Putamen (tissue), 1 donor: ENCODE results near the gene ITPK1.
A peak's percentile ranks its signal among the peaks of the same experiment; 100 is the strongest.

ENCODE experiments used
- DNase-seq: peaks from one replicate; pipeline ENCODE4 v3.0.0-alpha.2; 2016; ENCODE audit warnings: low spot score

The ITPK1 gene

GRCh38 chr14:92988786-92989755 lies 126.7 kb downstream of the ITPK1 start:
- DNase-seq: no peak

- DNase-seq: no peak
Measured at GRCh38 chr14:92987713-92988510, 127.8 kb downstream of the ITPK1 start.

GRCh38 chr14:92987148-92987570 lies 128.6 kb downstream of the ITPK1 start:
- DNase-seq: no peak

- peak; percentile 55 for DNase-seq
Measured at GRCh38 chr14:92986254-92987147, 129.2 kb downstream of the ITPK1 start.

- no peak for DNase-seq
Measured at GRCh38 chr14:92985521-92985920, 130.2 kb downstream of the ITPK1 start.

- DNase-seq: no peak
Measured at GRCh38 chr14:92984896-92985295, 130.8 kb downstream of the ITPK1 start.

GRCh38 chr14:92984082-92984788 lies 131.5 kb downstream of the ITPK1 start:
- DNase-seq: no peak

GRCh38 chr14:92982956-92983355 lies 132.8 kb downstream of the ITPK1 start:
- DNase-seq: no peak

- DNase-seq: no peak
Measured at GRCh38 chr14:92981726-92982125, 134.0 kb downstream of the ITPK1 start.

GRCh38 chr14:92980866-92981265 lies 134.9 kb downstream of the ITPK1 start:
- DNase-seq: no peak

GRCh38 chr14:92978229-92979021 lies 137.3 kb downstream of the ITPK1 start:
- DNase-seq: no peak

- no peak for DNase-seq
Measured at GRCh38 chr14:92976268-92976667, 139.5 kb downstream of the ITPK1 start.

GRCh38 chr14:92974541-92975345 lies 141.0 kb downstream of the ITPK1 start:
- DNase-seq: no peak

- DNase-seq: no peak
Measured at GRCh38 chr14:92973798-92974372, 141.8 kb downstream of the ITPK1 start.

GRCh38 chr14:92973261-92973797 lies 142.4 kb downstream of the ITPK1 start:
- DNase-seq: peak; percentile 87

GRCh38 chr14:92971601-92972180 lies 144.0 kb downstream of the ITPK1 start:
- DNase-seq: no peak

- DNase-seq: no peak
Measured at GRCh38 chr14:92970271-92970670, 145.5 kb downstream of the ITPK1 start.

- no peak for DNase-seq
Measured at GRCh38 chr14:92969871-92970270, 145.9 kb downstream of the ITPK1 start.
